Stimulated activated CD4-positive, alpha-beta T cell treated with anti-CD3 and anti-CD28 coated beads, Interleukin-1b, Interleukin-23, amount 100 ng/mL, for 4 hours (primary cell): ENCODE results near the gene PSME3IP1.
"Not testable (repeated sequence)": the region's sequence is repeated elsewhere in the genome, so short reads cannot be mapped to it uniquely, and the experiment has no call there.

Experiments used
- DNase-seq, 2 donors: peaks; one replicate each; pipeline ENCODE4 v3.0.0-alpha.2; 2020; ENCODE audit warnings: low read depth in 2 of 2

PSME3IP1 gene, protein sequence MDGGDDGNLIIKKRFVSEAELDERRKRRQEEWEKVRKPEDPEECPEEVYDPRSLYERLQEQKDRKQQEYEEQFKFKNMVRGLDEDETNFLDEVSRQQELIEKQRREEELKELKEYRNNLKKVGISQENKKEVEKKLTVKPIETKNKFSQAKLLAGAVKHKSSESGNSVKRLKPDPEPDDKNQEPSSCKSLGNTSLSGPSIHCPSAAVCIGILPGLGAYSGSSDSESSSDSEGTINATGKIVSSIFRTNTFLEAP

DNA sequence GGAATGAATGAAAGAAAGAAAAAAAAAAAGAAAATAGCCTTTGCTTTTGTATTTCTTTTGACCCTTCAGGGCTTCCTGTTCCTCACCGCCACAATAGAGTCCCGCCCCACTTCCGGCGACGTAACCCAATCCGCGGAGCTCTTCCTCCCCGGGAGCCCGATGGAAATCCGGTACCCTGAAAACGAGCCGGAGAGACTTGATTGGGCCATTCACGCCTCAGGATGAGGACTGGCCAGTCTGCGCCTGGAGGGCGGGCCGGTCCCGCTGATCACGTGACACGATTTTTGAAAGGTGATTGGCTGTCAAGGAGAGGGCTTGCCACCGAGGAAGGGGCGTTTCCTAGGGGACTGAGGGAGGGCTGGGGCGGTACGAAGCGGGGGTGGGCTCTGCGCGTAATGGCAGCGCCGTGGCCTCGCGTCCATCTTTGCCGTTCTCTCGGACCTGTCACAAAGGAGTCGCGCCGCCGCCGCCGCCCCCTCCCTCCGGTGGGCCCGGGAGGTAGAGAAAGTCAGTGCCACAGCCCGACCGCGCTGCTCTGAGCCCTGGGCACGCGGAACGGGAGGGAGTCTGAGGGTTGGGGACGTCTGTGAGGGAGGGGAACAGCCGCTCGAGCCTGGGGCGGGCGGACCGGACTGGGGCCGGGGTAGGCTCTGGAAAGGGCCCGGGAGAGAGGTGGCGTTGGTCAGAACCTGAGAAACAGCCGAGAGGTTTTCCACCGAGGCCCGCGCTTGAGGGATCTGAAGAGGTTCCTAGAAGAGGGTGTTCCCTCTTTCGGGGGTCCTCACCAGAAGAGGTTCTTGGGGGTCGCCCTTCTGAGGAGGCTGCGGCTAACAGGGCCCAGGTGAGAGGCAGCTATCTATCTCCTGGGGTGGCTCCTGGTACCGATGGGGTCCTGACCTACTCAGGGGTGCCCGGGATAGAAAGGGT is at the start of gene PSME3IP1, which contains the start of gene RSPRY1:
TSS of gene PSME3IP1 (minus strand) at position 95 of the 927 bp plus-strand sequence. CDS start 12,185 bp downstream, outside the sequence.
TSS of gene RSPRY1 (plus strand) at position 385 of the 927 bp plus-strand sequence. CDS start 18,330 bp downstream, outside the sequence.
- peak; percentile 87 to 98 for DNase-seq

DNA sequence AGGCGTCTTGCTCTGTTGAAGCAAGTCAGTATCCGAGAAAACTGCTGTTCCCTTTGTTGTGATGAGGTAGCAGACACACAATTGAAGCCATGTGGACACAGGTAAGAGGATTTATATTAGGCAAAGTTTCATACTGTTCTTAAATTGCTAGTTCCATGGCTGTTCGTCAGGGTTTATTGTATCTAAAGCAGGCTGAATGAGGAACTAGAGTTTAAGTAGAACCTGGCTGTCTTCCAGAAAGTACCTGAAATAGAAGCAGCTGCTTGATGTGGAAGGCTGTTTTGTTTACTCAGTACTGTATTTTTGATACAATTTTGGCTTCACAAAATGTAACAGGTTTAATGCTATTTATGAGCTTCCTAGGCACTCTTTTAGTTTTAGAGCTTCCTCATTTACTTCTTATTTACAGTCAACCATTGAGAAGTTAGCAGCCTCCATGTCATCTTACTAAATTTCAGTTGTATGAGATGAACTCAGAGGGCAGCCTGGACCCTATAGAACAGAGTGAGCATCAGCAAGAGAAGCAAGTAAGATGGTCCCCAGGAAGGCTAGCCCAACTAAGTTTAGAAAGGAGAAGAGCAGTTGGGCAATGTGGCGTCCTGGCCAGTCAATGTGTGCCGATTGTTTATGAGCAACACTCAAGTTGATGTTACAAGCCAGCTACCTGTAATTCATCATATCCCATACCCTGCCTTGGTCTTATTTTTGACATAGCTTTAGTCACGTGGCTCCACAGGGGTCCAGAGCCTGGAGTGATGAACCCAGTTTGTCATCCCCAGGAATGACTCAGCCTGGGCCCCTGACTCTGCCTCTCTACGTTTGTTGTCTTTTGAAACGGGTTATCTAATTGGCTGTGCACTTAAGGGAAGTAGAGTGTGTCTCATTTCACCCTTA is 49.5 kb upstream of the PSME3IP1 start:
- no peak for DNase-seq

DNA sequence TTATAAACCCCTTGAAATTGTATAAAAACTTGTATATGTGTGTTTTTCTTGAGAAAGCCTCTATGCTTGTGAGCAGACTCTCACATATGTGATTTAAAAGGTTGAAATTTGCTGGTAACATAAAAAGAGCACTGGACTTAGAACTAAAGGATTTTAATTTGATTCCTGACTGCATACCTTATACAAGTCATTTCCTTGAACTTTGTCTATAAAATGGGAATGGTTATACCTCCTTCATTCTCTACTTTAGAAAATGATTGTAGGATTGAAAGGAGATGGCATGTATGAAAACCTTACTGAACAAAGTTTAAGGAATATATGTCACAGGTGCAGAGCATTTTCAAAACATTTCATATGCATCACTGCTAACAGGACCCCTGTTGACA is 48.9 kb upstream of the PSME3IP1 start:
- no peak for DNase-seq

DNA sequence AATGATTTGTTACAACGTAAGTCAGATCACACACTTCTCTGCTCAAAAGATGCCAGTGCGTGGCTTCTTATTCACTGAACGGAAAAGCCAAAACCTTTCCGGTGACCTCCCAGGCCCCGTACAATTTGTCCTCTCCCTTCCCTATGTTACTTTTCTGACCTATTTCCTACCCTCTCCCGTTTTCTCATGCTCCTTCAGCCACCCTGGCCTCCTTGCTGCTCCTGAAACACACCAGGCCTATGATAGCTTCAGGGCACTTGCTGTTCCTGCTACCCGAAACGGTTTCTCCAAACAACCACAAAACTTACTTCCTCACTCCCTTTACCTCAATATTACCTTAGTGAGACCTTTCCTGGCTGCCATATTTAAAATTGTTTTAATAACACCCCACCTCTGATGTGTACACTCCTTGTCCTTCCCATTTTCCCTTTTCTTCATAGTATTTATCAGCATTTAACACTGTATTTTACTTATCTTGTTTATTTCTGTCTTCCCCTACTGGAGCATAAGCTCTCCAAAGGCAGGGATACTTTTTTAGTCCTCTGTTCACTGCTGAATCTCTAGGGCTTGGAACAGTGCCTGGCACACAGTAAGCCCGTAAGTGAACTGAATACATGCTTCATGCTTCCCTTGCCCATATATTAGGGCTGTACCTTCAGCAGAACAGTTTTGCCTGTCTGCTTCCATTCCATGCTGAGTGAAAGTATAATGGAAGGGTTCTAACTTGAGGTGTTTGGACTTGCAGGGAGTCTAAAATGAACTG is 48.3 kb upstream of the PSME3IP1 start:
- DNase-seq, result no peak

DNA sequence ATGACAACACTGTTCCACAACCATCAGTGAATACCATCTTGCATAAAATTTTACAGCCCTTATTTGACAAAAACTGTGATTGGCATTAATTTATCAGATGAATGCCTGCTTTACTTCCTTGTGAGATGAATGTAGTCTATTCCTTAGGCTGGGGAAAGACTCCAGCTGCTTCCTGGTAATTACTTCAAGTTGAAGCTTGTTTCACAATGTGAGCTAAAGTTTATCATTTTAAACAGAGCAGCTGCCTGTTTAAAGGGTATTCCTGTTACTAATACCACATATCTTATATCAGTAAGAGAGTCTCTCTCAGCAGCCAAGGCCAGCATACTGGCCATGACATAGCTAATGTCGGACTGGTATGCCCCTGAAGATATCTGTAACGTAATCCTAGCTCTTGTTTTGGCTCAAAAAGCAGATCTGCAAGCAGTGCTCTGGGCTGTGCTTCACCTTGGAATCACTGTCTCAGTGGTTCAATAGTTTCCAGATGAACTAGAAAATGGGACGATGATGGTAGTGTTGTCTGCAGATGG is 46.0 kb upstream of the PSME3IP1 start:
- no peak for DNase-seq

DNA sequence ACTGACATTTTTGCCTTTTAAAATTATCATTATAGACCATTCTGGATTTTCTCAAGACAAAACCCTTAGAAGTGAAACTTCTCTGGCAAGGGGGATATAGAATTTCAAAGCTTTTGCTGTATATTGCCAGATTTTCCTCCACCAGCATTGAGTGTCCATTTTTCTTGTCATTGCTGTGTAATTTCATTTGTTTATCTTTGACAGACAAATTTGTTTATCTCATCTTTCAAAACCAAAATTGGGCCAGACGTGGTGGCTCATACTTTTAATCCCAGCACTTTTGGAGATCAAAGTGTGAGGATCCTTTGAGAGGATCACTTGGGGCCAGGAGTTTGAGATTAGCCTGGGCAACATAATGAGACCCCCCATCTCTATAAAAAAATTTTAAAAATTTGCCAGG is 43.2 kb upstream of the PSME3IP1 start:
- no peak for DNase-seq

DNA sequence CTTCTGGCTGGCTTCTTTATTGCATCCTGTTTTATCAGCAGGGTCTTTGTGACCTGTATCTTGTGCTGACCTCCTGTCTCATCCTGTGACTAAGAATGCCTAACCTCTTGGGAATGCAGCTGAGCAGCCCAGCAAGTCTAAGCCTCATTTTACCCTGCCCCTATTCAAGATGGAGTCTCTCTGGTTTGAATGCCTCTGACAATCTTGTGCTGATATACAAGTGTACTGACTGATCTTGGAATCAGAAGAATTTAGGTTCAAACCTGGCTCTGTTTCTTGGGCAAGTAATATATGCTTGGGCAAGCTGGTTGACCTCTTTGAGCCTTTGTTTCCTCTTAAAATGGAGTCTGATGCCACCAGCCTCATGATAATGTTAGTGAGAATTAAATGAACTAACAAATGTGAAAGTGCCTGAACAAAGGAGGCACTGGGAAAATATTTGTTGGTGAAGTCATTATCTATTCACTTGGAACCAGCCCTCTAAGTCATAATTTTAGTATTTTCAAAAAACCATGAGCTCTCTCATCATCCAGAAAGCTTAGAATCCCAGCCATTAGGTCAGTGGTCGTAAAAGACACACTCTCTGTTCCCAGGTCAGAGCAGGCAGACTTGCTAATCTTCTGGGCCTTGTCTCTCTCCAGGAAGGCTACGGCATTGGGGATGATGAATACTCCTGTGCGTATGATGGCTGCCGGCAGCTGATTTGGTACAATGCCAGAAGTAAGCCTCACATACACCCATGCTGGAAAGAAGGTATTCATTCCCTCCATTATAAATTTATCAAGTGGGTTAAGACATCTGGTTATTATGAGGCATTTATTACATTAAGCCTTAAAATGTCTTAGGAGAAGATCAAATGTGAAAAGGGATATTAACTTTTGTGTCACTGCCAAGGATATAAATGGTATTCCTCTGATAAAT is 41.1 kb upstream of the PSME3IP1 start:
- DNase-seq, result no peak

DNA sequence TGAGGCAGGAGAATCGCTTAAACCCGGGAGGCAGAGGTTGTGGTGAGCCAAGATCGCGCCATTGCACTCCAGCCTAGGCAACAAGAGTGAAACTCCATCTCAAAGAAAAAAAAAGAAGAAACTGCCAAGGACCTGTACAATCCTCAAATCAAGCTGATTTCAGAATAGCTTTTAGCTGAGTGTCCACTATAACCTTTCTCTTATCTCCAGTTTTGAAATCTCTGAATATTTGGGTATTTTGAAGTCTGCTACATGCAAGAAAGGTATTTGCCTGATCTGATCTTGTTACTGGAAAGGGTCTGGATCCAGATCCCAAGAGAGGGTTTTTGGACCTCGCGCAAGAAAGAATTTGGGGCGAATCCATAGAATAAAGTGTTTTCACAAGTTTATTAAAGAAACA is 40.1 kb upstream of the PSME3IP1 start:
- no peak for DNase-seq

DNA sequence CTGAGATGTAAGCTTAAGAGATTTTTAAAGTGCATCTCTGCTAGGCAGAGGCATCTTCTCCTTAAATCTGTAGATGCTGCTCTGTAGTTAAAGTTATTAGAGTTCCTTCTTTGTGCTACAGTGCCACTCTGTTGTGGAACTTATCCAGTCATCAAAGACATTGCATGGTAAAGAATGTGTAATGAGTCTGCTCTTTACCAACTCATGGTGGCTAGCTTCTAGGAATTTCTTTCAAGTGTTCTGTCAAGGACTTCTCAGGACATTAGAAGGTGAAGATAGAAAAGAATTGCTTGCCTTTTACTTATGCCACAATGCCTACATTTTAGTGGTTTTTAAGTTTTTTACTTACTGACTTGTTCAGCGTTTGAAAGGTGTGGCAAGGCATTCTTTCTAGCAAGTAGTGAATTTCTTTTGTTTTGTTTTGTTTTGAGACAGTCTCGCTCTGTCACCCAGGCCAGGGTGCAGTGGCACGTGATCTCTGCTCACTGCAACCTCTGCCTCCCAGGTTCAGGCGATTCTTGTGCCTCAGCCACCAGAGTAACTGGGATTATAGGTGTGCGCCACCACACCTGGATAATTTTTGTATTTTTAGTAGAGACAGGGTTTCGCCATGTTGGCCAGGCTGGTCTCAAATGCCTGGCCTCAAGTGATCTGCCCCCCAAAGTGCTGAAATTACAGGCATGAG is 39.0 kb upstream of the PSME3IP1 start:
- DNase-seq, result no peak

DNA sequence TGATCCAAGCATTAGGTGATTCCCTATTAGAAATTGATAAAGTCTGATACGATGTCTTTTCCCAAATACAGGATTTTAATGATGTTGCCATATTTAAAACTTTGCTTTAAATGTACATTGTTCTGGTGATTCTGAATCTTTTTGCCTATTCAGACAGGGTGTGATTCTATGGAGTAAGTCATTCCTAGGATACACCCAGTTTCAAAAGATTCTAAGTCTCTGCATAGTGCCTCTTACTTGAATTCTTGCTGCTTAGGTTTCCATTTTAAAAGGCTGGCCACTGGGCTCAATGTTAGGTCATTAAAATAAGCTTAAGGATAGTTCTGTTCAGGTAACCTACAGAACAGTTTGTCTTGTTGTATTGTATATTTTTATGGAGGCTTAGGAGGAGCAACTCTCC is 37.2 kb upstream of the PSME3IP1 start:
- DNase-seq, result no peak

DNA sequence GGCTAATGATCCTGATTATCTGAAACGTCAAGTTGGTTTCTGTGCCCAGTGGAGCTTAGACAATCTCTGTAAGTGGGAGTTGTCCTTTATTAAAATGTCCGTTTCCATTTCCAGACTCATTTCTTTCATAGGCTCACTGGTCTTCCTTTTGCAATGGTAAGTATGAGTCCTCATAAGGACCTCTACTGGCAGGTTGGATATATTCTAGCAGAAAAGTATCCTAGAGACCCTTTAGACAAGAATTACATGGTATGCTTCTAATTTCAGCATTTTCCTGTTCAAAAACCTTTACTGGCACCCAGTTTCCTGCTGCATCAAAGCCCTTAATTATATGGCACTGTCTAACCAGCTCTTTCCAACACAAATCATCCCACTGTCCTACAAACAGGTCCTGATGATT is 31.1 kb upstream of the PSME3IP1 start:
- no peak for DNase-seq

DNA sequence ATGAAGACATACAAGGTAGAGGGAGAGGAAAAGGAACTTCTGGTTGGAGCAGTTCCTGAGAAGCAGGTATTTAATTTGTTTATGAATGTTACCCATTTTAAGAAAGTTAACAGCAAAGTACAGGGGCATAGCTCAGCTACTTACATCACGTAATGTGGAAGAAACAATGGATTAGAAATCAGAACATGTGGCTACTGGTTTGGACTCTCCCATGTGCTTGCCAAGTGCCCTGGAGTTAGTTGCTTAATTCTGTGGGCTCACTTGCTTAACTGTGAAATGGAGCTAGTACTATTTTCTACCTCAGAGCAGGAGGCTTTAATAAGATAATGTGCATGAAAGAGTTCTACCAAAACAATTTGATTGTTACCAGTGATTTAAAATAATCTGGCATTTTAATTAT is 27.6 kb upstream of the PSME3IP1 start:
- no peak for DNase-seq

DNA sequence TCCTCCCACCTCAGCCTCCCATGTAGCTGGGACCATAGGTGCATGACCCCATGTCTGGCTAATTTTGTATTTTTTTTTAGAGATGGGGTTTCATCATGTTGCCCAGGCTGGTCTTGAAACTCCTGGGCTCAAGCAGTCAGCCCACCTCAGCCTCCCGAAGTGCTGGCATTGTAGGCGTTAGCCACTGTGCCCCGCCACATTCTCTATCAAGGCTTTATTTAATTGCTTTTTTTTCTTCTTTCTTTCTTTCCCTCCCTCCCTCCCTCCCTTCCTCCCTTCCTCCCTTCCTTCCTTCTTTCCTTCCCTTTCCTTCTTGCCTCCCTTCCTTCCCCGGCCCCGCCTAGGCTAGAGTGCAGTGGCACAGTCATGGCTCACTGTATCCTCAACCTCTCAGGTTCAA is 23.9 kb upstream of the PSME3IP1 start:
- DNase-seq, result no peak

DNA sequence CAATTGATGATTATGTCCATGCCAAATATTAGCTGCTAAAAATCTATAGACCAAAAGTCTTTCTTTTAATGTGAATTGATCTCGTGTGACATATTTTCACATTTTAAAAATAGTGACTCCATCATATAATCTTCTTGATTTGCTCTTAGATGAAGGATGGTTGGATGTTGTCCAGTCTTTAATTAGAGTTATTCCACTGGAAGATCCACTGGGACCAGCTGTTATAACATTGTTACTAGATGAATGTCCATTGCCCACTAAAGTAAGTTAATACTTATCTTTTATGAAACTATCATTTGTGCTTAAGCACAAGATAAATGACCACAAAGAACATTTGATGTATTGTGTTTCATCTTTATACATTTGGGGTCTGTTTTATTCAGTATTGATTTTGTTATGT is 23.1 kb upstream of the PSME3IP1 start:
- no peak for DNase-seq

DNA sequence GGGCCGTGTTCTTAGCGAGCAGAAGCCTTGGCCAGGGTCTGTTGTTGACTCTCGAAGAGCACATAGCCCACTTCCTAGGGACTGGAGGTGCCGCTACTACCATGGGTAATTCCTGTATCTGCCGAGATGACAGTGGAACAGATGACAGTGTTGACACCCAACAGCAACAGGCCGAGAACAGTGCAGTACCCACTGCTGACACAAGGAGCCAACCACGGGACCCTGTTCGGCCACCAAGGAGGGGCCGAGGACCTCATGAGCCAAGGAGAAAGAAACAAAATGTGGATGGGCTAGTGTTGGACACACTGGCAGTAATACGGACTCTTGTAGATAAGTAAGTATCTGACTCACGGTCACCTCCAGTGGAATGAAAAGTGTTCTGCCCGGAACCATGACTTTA is 18.8 kb upstream of the PSME3IP1 start:
- DNase-seq, result no peak

DNA sequence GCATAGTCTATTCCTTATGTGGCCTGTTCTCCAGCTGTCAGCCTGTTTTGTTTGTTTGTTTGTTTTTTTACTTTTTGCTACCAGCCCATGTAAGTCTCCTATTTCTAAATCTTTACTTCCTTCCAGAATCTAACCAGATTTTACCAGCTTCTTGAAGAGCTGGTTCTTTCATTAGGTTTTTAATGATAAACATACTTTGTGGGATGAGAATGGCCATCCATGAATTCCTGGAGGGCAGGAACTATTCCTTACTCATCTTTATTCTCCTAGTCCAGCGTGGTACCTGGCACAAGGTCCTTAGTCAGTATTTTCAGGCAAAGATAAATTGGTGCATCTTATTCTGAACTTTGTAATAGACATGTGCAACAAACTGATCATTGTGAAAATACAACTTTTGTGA is 17.6 kb upstream of the PSME3IP1 start:
- no peak for DNase-seq

DNA sequence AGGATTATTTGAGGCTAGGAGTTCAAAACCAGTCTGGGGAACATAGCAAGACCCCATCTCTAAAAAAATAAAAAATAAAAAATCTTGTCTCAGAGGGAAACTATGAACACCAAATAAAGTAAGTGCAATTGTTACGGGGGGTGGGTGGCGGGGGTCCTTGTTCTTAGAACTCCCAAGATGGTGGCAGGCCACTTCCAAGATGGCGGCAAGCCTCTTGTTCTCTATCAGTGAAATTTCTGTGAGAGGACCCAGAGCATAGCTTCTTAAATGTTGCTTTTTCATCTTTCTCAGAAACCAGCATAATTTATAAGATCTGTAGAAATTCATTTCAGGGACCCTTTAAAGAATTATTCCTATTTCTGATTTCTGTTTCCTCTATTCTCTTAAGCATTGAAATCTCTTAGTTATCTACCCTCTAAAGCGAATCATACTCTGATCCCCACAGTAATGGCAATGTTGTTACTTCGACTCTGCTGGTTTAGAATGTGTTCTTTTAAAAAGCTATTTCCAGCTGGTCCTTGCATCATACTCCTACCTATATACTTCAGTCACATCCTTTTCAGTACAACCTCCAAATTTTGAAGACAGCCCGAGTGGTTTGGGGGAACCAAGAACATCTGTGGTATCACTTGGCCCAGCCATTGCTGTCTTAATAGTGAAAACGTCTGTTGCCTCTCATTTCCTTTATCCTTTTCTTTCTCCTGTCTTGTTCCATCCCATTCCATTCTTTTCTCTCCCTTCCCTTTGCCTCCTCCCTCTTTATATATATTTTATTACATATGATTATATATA is 16.5 kb upstream of the PSME3IP1 start:
- DNase-seq, result no peak

DNA sequence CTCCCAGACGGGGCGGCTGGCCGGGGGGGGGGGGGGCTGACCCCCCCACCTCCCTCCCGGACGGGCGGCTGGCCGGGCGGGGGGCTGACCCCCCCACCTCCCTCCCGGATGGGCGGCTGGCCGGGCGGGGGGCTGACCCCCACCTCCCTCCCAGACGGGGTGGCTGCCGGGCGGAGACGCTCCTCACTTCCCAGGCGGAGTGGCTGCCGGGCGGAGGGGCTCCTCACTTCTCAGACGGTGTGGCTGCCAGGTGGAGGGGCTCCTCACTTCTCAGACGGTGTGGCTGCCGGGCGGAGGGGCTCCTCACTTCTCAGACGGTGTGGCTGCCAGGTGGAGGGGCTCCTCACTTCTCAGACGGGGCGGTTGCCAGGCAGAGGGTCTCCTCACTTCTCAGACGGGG is 15.1 kb upstream of the PSME3IP1 start:
- not testable (repeated sequence) for DNase-seq
